Midbrain (tissue), 1 donor: ENCODE results near the gene PSMD9.
"Not testable (repeated sequence)": the region's sequence is repeated elsewhere in the genome, so short reads cannot be mapped to it uniquely, and the experiment has no call there.

Source experiments
- DNase-seq: peaks from one replicate; lab custom pipeline; 2025; lab: John Stamatoyannopoulos, UW

The PSMD9 gene, protein sequence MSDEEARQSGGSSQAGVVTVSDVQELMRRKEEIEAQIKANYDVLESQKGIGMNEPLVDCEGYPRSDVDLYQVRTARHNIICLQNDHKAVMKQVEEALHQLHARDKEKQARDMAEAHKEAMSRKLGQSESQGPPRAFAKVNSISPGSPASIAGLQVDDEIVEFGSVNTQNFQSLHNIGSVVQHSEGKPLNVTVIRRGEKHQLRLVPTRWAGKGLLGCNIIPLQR

DNA sequence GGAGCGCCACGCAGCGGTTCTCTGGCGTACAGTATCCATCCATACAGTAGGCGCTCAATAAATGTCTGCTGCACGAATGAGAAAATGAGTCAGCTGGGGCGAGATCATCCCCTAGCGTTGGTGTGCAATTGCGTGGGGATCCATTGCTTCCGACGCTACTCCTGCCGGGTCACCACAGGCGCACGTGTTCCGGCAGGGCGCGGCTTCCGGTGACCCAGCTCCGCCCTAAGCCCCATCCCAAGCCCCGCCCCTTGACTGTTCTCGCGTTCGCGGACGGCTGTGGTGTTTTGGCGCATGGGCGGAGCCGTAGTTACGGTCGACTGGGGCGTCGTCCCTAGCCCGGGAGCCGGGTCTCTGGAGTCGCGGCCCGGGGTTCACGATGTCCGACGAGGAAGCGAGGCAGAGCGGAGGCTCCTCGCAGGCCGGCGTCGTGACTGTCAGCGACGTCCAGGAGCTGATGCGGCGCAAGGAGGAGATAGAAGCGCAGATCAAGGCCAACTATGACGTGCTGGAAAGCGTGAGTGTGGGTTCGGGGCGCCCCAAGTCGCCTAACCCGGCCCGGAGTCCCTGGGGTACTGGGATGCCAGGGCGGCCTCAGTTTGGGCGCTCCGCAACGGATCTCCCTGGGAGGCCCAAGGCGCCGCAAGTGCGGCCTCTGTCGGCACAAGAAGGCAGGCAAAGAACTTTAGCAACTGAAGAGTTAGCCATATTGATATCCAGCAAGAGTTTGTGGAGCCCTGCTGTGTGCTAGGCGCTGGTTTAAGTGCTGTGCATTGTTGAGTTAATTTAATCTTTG, at the start of gene PSMD9:
TSS of gene PSMD9 (plus strand) at position 313 of the 796 bp plus-strand sequence. CDS start at position 380, 67 bp downstream.
- DNase-seq, result peak; percentile 97

DNA sequence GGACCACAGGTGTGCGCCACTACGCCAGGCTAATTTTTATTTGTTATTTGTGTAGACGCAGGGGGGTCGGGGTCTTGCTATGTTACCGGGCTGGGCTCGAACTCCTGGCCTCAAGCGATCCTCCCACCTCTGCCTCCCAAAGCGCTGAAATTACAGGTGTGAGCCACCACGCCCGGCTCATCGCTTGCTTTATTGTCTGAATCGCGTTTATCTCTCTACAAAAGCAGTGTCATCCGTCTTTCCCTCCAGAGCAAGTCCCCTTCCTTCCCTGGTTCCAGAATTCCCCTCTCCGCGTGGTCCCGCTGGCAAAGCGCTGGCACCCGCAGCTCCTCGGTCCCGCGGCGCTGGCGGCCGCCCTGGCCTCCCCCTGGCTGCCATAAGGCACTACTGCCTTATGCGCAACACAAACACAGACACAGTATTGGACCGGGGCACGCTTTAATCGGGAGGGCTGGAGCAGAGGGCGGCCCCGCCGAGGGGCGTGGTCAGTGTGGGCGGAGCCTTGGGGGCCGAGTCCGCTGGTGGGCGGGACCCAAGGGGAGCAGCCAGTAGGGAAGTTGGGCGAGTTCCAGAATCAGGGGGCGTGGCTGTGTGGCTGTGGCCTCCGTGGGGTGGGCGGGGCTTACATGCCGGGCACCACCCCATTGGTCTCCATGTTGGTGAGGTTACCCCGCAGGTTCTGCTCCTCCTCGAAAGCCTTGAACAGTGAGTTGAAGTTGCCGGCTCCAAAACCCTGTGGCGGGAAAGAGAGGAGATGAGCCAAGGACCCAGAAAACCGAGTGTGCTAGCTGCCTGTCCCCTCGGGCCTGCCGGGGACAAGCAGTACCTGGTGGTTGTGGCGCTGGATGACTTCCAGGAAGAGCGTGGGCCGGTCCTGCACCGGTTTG, 49.2 kb upstream of the PSMD9 start:
- DNase-seq, result peak; percentile 94

DNA sequence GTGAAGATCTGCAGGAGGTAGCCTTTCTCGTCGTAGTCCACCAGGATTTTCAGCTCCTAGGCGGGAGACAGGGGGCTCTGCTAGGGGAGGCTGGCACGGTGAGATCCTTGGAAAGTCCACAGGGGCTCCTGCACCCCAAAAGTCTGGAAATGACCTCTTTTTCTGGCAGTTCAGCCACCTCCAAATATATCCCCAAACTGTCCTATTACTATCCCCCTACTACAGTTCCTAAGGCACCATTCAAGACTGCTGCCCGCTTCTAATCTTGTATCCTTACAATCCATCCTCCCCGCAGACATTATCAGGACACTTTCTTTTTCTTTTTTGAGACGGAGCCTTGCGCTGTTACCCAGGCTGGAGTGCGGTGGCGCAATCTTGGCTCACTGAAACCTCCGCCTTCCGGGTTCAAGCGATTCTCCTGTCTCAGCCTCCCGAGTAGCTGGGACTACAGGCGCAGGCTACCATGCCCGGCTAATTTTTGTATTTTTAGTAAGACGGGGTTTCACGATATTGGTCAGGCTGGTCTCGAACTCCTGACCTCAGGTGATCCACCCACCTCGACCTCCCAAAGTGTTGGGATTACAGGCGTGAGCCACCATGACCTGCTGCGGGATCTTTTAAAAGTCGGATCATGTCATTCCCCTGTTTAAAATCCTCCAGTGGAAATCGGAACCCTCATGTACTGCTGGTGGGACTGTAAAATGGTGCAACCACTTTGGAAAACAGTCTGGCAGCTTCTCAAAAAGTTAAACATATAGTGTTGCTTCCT, 48.4 kb upstream of the PSMD9 start:
- no peak for DNase-seq

DNA sequence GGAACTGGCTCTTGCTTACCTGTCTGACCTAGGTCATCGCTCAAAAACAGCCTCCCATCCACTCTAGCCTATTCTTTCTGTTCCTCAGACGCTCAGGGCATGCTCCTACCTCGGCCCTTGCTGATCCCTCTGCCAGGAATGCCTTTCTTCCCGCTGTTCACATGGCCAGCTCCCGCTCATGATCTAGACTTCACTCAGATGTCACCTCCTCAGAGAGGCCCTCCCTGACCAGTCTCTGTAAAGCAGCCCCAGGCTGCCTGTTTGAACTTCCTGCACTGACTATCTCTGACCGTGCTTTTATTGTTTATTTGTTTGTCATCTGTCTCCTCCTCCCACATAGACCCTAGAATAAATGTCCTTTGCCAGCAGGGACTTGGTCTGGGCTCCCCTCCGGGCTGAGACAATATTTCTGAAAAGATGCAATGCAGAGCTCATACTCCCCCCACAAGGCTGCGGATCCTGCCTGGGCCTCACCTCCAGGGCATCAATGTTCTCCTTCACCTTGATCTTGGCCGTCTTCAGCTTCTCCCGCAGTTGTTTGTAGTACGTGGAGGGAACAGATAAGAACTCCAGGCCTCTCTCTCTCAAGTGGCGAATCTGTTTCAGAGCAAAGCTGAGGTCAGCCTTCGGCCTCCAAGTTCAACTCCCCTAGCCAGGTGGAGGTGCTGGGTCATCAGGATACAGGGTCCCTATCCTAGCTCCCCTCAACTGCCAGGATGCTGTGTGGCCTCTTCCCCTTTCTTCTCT, 45.2 kb upstream of the PSMD9 start:
- DNase-seq, result no peak

GRCh38 chr12:121845701-121846100, 42.9 kb upstream of the PSMD9 start:
- DNase-seq, result no peak

- DNase-seq, result no peak
These were observed 39.4 kb upstream of the PSMD9 start for GRCh38 chr12:121849211-121849610.

GRCh38 chr12:121849665-121850064, 38.9 kb upstream of the PSMD9 start:
- no peak for DNase-seq

- not testable (repeated sequence) for DNase-seq
These were observed 36.2 kb upstream of the PSMD9 start for GRCh38 chr12:121852392-121852791.

GRCh38 chr12:121857322-121858246, 31.0 kb upstream of the PSMD9 start:
- no peak for DNase-seq

DNA sequence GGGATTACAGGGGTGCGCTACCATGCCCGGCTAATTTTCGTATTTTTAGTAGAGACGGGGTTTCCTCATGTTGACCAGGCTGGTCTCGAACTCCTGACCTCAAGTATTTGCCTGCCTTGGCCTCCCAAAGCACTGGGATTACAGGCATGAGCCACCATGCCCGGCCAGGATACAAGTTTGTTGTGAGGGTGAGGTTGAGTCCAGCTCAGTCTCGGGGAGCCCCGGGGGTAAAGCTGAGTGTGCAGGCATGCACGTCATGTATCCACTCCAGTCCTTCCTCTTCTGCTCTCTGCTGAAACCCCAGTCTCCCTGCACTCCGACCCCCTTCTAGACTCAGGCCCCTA, 30.3 kb upstream of the PSMD9 start:
- no peak for DNase-seq

DNA sequence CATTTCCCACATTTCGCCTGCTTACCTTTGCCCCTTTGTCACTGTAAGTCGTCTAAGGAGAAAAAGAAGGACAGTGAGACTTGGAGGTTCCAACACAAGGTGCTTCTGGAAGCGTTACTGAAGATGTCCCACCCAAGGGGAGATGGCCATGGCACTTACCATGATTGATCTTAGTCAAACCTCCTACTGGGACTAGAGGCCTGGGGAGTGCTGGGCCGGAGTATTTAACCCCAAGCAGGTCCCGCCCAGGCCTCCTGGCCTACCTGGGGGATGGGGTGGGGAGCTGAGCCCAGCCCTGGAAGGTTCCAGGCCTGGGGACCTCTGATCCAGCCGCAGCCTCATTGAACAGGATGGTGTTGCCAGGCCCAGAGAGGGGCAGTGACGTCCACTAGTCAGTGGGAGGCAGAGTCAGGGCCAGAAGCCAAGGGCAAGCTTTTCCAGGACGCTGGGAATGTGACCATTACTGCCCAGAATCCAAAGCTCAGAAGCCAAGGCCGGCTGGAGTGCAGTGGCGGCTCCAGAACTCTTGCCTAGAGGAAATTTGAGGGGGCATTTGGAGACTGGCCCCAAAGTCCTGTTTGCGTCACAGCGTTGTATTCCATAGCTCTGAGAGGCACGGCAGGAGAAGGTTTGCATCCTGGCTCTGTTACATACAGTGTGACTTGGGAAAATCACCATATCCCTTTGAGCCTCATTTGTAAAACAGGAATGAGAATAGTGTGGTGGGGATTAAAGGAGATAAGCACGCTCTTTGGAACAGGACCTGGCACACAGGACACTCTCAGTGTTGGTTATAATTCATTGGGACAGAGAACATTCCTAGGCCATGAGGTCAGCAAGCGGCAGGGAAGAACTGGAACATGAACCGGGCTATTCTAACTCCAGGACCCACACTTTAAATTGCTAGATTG, 29.7 kb upstream of the PSMD9 start, which contains the start of gene HPD:
TSS of gene HPD (minus strand) at position 198 of the 911 bp plus-strand sequence. CDS start at position 162, 36 bp downstream.
- peak; percentile 40 for DNase-seq

DNA sequence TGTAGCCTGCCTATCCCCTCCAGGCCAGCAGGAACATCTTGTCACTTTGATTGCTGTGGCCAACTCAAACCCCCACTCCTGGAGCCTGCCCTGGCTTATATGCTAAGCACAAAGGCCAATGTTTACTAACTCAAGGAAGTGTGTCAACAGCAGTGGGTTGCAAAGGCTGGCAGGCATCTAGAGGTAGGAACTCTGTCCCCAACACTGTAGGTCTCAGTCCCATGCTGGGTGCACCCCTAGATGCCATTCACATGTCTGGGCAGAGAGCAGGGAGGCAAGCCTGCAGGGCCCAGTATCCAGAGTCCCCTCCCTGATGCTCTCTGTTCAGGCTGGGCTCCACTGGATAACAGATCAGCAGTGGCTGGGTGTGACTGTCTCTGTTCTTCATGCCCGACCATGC, 28.3 kb upstream of the PSMD9 start:
- DNase-seq, result no peak

GRCh38 chr12:121860699-121861098, 27.9 kb upstream of the PSMD9 start:
- not testable (repeated sequence) for DNase-seq

DNA sequence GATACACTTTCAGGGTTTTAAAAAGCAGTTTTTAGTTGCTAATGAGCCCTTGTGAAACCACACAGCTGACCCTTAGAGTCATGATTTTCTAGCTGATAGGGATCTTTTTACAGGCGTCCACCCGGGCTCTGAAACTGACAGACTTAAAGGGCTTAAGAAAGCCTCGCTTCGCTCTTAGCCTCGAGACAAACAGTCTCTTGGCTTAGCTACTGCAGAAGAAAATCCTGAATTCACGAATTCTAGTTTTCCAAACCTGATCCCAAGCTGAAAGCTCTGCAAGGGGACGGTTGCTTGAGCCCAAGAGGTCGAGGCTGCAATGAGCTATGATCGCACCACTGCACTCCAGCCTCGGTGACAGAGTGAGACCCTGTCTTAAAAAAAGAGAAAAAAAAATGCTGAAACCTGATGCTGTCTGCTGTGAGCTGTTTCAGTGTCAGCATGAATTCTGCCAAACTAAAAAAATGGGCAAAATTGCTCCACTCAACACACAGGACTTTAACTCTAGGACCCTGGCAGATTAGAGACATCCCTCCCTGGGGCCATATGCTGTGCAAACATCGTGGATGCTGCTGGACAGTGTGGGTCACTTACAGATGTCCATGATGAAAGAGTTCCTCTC, 26.8 kb upstream of the PSMD9 start:
- no peak for DNase-seq

DNA sequence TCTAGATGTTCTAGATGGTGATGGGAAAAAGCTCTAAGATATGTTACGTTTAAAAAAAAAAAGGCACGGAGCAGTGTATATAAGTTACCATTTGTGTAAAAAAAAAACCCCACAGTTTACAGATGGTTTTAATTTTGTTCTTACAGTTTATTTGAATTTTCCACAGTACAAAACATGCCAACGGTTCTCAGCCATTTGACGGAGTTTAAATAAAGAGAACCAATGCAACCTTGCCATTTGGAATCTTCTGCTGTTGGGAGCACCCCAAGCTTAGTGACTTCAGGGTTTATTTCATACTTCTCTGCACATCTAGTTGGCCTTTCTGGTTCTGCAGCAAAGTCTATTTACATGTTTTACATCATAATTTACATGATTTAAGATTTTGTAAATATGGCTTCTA, 22.3 kb upstream of the PSMD9 start:
- no peak for DNase-seq

GRCh38 chr12:121869229-121869628, 19.4 kb upstream of the PSMD9 start:
- not testable (repeated sequence) for DNase-seq

DNA sequence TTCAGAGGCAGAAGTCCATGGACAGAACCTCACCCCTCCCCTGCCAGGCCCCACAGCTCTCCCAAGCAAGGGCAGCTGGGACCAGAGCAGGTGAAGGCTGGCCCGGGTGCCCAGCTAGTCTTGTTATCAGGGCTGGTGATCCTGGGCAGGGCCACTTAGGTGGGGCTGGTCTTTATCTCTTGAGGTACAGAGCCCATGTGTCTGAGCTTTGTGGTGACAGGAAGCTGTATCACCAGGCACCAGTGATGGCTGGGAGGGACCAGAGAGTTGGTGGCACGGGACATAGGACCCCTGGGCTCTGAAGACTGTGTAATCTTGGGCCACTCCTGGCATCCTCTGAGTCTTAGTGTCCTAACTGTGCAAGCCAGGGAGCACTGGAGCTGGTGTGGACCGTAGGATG, 17.1 kb upstream of the PSMD9 start:
- DNase-seq, result no peak

- DNase-seq, result no peak
These were observed 15.9 kb upstream of the PSMD9 start for GRCh38 chr12:121872546-121873215.
